OCI-LY1 (cell line): Measurements from ENCODE around the gene HGFAC.

Experiments
- H2AFZ ChIP-seq: fragments of 200-600 bp; sonication (generic), shearing (Covaris generic); 2 replicates; pipeline ENCODE4 v1.6.0; 2014; ENCODE audit warnings: antibody characterized with exemption, mild to moderate bottlenecking, low read length
- H3F3A ChIP-seq: fragments of 200-600 bp; sonication (generic), shearing (Covaris generic); 2 replicates; pipeline ENCODE4 v1.6.0; 2014; ENCODE audit warnings: mild to moderate bottlenecking, antibody characterized with exemption, low read length, moderate library complexity; ENCODE audit not compliant: insufficient read depth
- H3K27ac ChIP-seq: fragments of 200-600 bp; sonication (generic); 2 replicates; pipeline ENCODE4 v1.5.1; 2014; ENCODE audit warnings: low read length, mixed run types, mild to moderate bottlenecking, low read depth; ENCODE audit not compliant: poor library complexity, severe bottlenecking
- H3K27me3 ChIP-seq: fragments of 200-600 bp; sonication (generic); 2 replicates; pipeline ENCODE4 v1.6.0; 2014; ENCODE audit warnings: antibody characterized with exemption, mild to moderate bottlenecking, low read length, moderate library complexity; ENCODE audit not compliant: insufficient read depth
- H3K36me3 ChIP-seq: fragments of 200-600 bp; sonication (generic); 2 replicates; pipeline ENCODE4 v1.6.1; 2014; ENCODE audit warnings: mild to moderate bottlenecking, antibody characterized with exemption, low read length, moderate library complexity, mixed read lengths; ENCODE audit not compliant: insufficient read depth
- H3K4me1 ChIP-seq: fragments of 200-600 bp; sonication (generic); 2 replicates; pipeline ENCODE4 v1.5.1; 2014; ENCODE audit warnings: mild to moderate bottlenecking, low read length, moderate library complexity; ENCODE audit not compliant: insufficient read depth, severe bottlenecking
- H3K4me2 ChIP-seq: fragments of 200-600 bp; sonication (generic), shearing (Covaris generic); 2 replicates; pipeline ENCODE4 v1.6.1; 2014; ENCODE audit warnings: low read length
- H3K4me3 ChIP-seq: fragments of 200-600 bp; sonication (generic); 2 replicates; pipeline ENCODE4 v1.5.1; 2014; ENCODE audit warnings: low read length, low read depth, mild to moderate bottlenecking, mixed read lengths; ENCODE audit not compliant: poor library complexity, severe bottlenecking
- H3K79me2 ChIP-seq: fragments of 200-600 bp; shearing (Covaris generic); 2 replicates; pipeline ENCODE4 v1.6.1; 2016; ENCODE audit warnings: mixed run types, low read length, mixed read lengths; ENCODE audit not compliant: insufficient read depth
- H3K9ac ChIP-seq: fragments of 200-600 bp; sonication (generic), shearing (Covaris generic); 2 replicates; pipeline ENCODE4 v1.6.1; 2014; ENCODE audit warnings: mild to moderate bottlenecking, low read length, mixed read lengths
- H3K9me2 ChIP-seq: fragments of 200-600 bp; sonication (generic), shearing (Covaris generic); 2 replicates; pipeline ENCODE4 v1.6.1; 2014; ENCODE audit warnings: low read depth, mild to moderate bottlenecking, low read length, mixed read lengths
- H3K9me3 ChIP-seq: fragments of 200-600 bp; shearing (Covaris generic); 2 replicates; pipeline ENCODE4 v1.6.1; 2014; ENCODE audit warnings: low read length, mixed read lengths
- H4K20me1 ChIP-seq: fragments of 200-600 bp; sonication (generic), shearing (Covaris generic); 2 replicates; pipeline ENCODE4 v1.6.0; 2016; ENCODE audit warnings: mild to moderate bottlenecking, low read length; ENCODE audit not compliant: insufficient read depth
- CTCF ChIP-seq: fragments of 200-600 bp; sonication (generic), shearing (Covaris generic); IDR thresholded peaks from 2 replicates; pipeline ENCODE4 v1.5.1; 2017; ENCODE audit warnings: mild to moderate bottlenecking, antibody characterized with exemption, low read length, moderate library complexity, mixed read lengths
- EZH2 ChIP-seq: fragments of 200-600 bp; sonication (generic), shearing (Covaris generic); IDR thresholded peaks from 2 replicates; pipeline ENCODE4 v1.8.0; 2017; ENCODE audit warnings: borderline replicate concordance, mixed run types, mild to moderate bottlenecking, antibody characterized with exemption, low read length, moderate library complexity, mixed read lengths

HGFAC gene

GRCh38 chr4:3449047-3449573 is 7.3 kb downstream of the HGFAC start:
- no peak for TF ChIP-seq CTCF
- no peak for TF ChIP-seq EZH2
- no peaks in the 10 kb centered on the region for H3K9me3 ChIP-seq
- no peak overlapping the region for H3K4me2 ChIP-seq

GRCh38 chr4:3449574-3450534 is 8.1 kb downstream of the HGFAC start:
- Histone ChIP-seq H3K9me2 (no peaks in the 10 kb centered on the region), H3F3A (no peaks in the 10 kb centered on the region), H3K27ac (no peak overlapping the region), H3K36me3 (no peaks in the 10 kb centered on the region), H2AFZ (no peak overlapping the region), H4K20me1 (no peaks in the 10 kb centered on the region), H3K79me2 (no peaks in the 10 kb centered on the region), H3K9me3 (no peaks in the 10 kb centered on the region), H3K4me2 (no peak overlapping the region), H3K4me3 (no peak overlapping the region), H3K9ac (no peak overlapping the region), H3K27me3 (no peaks in the 10 kb centered on the region), H3K4me1 (no peaks in the 10 kb centered on the region)
- TF ChIP-seq EZH2 (no peak), CTCF (no peak)

More at GRCh38 chr4:3449047-3449573, 7.3 kb downstream of the HGFAC start:
- Histone ChIP-seq H3K27ac (no peak overlapping the region), H3K9ac (no peak overlapping the region), H3K4me1 (no peaks in the 10 kb centered on the region), H3K27me3 (no peaks in the 10 kb centered on the region), H3K79me2 (no peaks in the 10 kb centered on the region), H3F3A (no peaks in the 10 kb centered on the region), H3K36me3 (no peaks in the 10 kb centered on the region), H4K20me1 (no peaks in the 10 kb centered on the region), H2AFZ (no peak overlapping the region), H3K9me2 (no peaks in the 10 kb centered on the region), H3K4me3 (no peak overlapping the region)

GRCh38 chr4:3450643-3451042 is 8.9 kb downstream of the HGFAC start:
- TF ChIP-seq CTCF (no peak), EZH2 (no peak)
- Histone ChIP-seq H3F3A (no peaks in the 10 kb centered on the region), H3K9ac (no peak overlapping the region), H2AFZ (no peak overlapping the region), H3K4me3 (no peak overlapping the region), H3K36me3 (no peaks in the 10 kb centered on the region), H4K20me1 (no peaks in the 10 kb centered on the region), H3K79me2 (no peaks in the 10 kb centered on the region), H3K4me1 (no peaks in the 10 kb centered on the region), H3K27me3 (no peaks in the 10 kb centered on the region), H3K4me2 (no peak overlapping the region), H3K9me2 (no peaks in the 10 kb centered on the region), H3K9me3 (no peaks in the 10 kb centered on the region), H3K27ac (no peak overlapping the region)
